Endothelial cell of umbilical vein (primary cell): ENCODE results near the gene COL8A1. TPM values are rescaled to one million over a fixed set of nuclear protein-coding genes. Genes with fewer than 3 reads are reported as not detected.

Experiments used
- BruUV-seq: library from RNA; stranded (reverse); fragments of 400-500 nt; replicated peaks from 2 replicates; lab custom pipeline; 2021; lab: Mats Ljungman, UMichigan
- CTCF ChIA-PET: fragments of 300-600, 350-600 bp; sonication (Branson Sonifier 250); formaldehyde crosslinking; loops from one replicate; lab custom pipeline; 2021; ENCODE audit warnings: antibody characterized with exemption, inconsistent platforms; lab: Charles Lee
- POLR2A ChIA-PET: fragments of 300-600, 350-600 bp; sonication (Branson Sonifier 250); formaldehyde crosslinking; loops from one replicate; lab custom pipeline; 2021; ENCODE audit warnings: antibody characterized with exemption, inconsistent platforms; lab: Charles Lee
- DNase-seq: peaks from one replicate; pipeline ENCODE4 v3.0.0-alpha.2; 2011; ENCODE audit warnings: low read depth, low spot score
- FAIRE-seq: peaks from 2 replicates; lab custom pipeline; 2011; peaks lifted over from hg19 to GRCh38; lab: Jason Lieb, UNC
- H2AFZ ChIP-seq: 2 replicates; pipeline ENCODE4 v1.6.0; 2012; ENCODE audit warnings: low read depth, low read length, control low read depth, inconsistent platforms
- H3K27ac ChIP-seq: 2 replicates; pipeline ENCODE4 v1.5.1; 2011; ENCODE audit warnings: low read depth, mild to moderate bottlenecking, control low read depth, low read length, moderate library complexity; ENCODE audit not compliant: insufficient read depth
- H3K27me3 ChIP-seq, 2 experiments: 2 replicates each; pipeline versions ENCODE4 v1.6.0 to v1.6.1; 2011; ENCODE audit warnings: low read length in 2 of 2, mixed read lengths in 1 of 2; ENCODE audit not compliant: control insufficient read depth in 2 of 2, insufficient read depth in 2 of 2
- H3K36me3 ChIP-seq, 2 experiments: 2 replicates in 1 of 2; 3 replicates in 1 of 2; pipeline ENCODE4 v1.5.1; 2011; ENCODE audit warnings: low read length in 2 of 2, mild to moderate bottlenecking in 1 of 2, moderate library complexity in 1 of 2; ENCODE audit not compliant: control insufficient read depth in 2 of 2, insufficient read depth in 2 of 2; ENCODE audit errors: extremely low read depth in 1 of 2
- H3K4me1 ChIP-seq: 3 replicates; pipeline ENCODE4 v1.5.1; 2011; ENCODE audit warnings: mild to moderate bottlenecking, low read length; ENCODE audit not compliant: control insufficient read depth, insufficient read depth; ENCODE audit errors: extremely low read depth
- H3K4me2 ChIP-seq: 2 replicates; pipeline ENCODE4 v1.6.1; 2011; ENCODE audit warnings: low read length, control low read depth, mixed read lengths; ENCODE audit not compliant: insufficient read depth
- H3K4me3 ChIP-seq, 3 experiments: fragments of 200-600 bp in 1 of 3; sonication (generic), shearing (Covaris generic) in 1 of 3; replicated peaks in 1 of 3; 2 replicates each; pipeline ENCODE4 v1.5.1; 2011 to 2016; ENCODE audit warnings: control low read depth in 3 of 3, low read length in 3 of 3, mild to moderate bottlenecking in 2 of 3, inconsistent platforms in 1 of 3, low read depth in 1 of 3, moderate library complexity in 1 of 3; ENCODE audit not compliant: insufficient read depth in 1 of 3
- H3K79me2 ChIP-seq: 2 replicates; pipeline ENCODE4 v1.6.0; 2012; ENCODE audit warnings: low read length, inconsistent platforms; ENCODE audit not compliant: control insufficient read depth, insufficient read depth
- H3K9ac ChIP-seq: replicated peaks from 2 replicates; pipeline ENCODE3; 2011; ENCODE audit warnings: low read length, control low read depth; ENCODE audit not compliant: insufficient read depth; ENCODE audit errors: extremely low read depth
- H3K9me1 ChIP-seq: replicated peaks from 3 replicates; pipeline ENCODE4 v1.6.0; 2011; ENCODE audit warnings: mild to moderate bottlenecking, low read length; ENCODE audit not compliant: control insufficient read depth, insufficient read depth; ENCODE audit errors: extremely low read depth
- H3K9me3 ChIP-seq: replicated peaks from 2 replicates; pipeline ENCODE4 v1.5.1; 2012; ENCODE audit warnings: low read length, inconsistent platforms; ENCODE audit not compliant: control insufficient read depth, insufficient read depth
- H4K20me1 ChIP-seq: replicated peaks from 2 replicates; pipeline ENCODE3; 2011; ENCODE audit warnings: mild to moderate bottlenecking, low read length; ENCODE audit not compliant: control insufficient read depth, insufficient read depth; ENCODE audit errors: extremely low read depth
- EZH2 ChIP-seq: IDR thresholded peaks from 2 replicates; pipeline ENCODE4 v1.6.1; 2012; ENCODE audit warnings: borderline replicate concordance, low read depth, mild to moderate bottlenecking, moderate library complexity, low read length, inconsistent platforms; ENCODE audit not compliant: severe bottlenecking
- FOS ChIP-seq: IDR thresholded peaks from 2 replicates; pipeline ENCODE4 v1.6.1; 2011; ENCODE audit warnings: mild to moderate bottlenecking, low read length, moderate library complexity, borderline replicate concordance; ENCODE audit not compliant: insufficient read depth
- GATA2 ChIP-seq: IDR thresholded peaks from 2 replicates; pipeline ENCODE4 v1.7.0; 2011; ENCODE audit warnings: low read depth, mild to moderate bottlenecking, moderate library complexity, mixed read lengths, low read length; ENCODE audit not compliant: insufficient read length, insufficient read depth
- JUN ChIP-seq: IDR thresholded peaks from 2 replicates; pipeline ENCODE4 v1.6.1; 2011; ENCODE audit warnings: borderline replicate concordance, low read depth; ENCODE audit not compliant: insufficient read length, insufficient read depth
- MAX ChIP-seq: IDR thresholded peaks from 2 replicates; pipeline ENCODE4 v1.6.1; 2011; ENCODE audit not compliant: insufficient read depth, insufficient read length
- MYC ChIP-seq: IDR thresholded peaks from one replicate; pipeline ENCODE4 v1.6.1; 2011; ENCODE audit warnings: mild to moderate bottlenecking, low read depth, low read length
- POLR2A ChIP-seq: IDR thresholded peaks from 2 replicates; pipeline ENCODE4 v1.6.1; 2012; ENCODE audit warnings: low read depth, mild to moderate bottlenecking, control low read depth, low read length
- POLR2AphosphoS5 ChIP-seq: IDR thresholded peaks from 2 replicates; pipeline ENCODE4 v1.6.1; 2012; ENCODE audit warnings: low read depth, mild to moderate bottlenecking, control low read depth, low read length, moderate library complexity; ENCODE audit not compliant: insufficient read depth
- dilution Hi-C: fragments of 300-500 bp; cut with MboI; formaldehyde crosslinking; loops from one replicate; pipeline ENCODE4 v1.15.0; 2019; ENCODE audit warnings: low sequenced_read_pairs; ENCODE audit not compliant: extremely low pct_ligation_motif_present
- intact Hi-C: fragments of 100-400 bp; cut with micrococcal nuclease; formaldehyde crosslinking; loops from one replicate; pipeline ENCODE4 v1.10.0; 2022
- polyA plus RNA-seq, 4 experiments: library from polyadenylated mRNA; depleted of rRNA in 3 of 4; stranded (reverse) in 3 of 4; unstranded in 1 of 4; fragments of >200 nt; gene quantifications; 2 replicates each; pipeline versions ENCODE4 v1.2.1 to v1.2.3, GENCODE V29; 2011 to 2012; ENCODE audit warnings: missing spikeins in 1 of 4
- total RNA-seq: library from RNA; stranded (reverse); gene quantifications from 2 replicates; pipeline ENCODE4 v1.2.3, GENCODE V29; 2021
- TF ChIP-seq, protein P1 (sequence below), 2 donors: IDR thresholded peaks; 1 replicate in 1 of 2; 2 replicates in 1 of 2; pipeline ENCODE4 v1.5.1; 2011; ENCODE audit warnings: low read length in 2 of 2, mild to moderate bottlenecking in 2 of 2, moderate library complexity in 2 of 2, control low read depth in 1 of 2, inconsistent platforms in 1 of 2, low read depth in 1 of 2; ENCODE audit not compliant: insufficient read depth in 1 of 2; ENCODE audit errors: extremely low read depth in 1 of 2

Gene COL8A1
- total and polyA plus RNA-seq, 2 donors (not counting 3 experiments of a cell fraction or from before 2014, with no cell fraction given) = 358 to 634 TPM

DNA sequence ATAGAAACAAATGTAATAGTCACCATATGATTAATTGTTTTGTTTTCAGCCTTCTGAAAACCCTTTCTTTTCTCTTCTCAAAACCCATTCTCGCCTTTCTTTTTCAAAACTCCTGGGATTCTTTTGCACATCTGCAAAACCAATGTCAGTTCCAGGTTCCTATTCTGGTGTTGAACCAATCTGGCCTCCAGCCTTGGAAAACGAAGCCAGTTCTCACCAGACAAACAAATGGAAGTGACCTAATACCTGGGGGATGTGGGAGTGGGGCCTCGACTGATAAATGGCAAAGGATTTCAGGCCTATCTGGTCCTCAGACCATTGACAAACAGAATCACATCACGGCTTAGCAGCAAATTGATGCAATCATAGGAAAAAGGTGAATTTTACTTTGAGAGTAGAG lies 73.0 kb downstream of the COL8A1 start:
- FAIRE-seq (no peak), DNase-seq (no peak)
- Histone ChIP-seq H3K4me2 (no peak overlapping the region), H3K9ac (no peak overlapping the region), H4K20me1 (no peaks in the 10 kb centered on the region), H3K9me3 (no peaks in the 10 kb centered on the region), H3K27me3 (no peaks in the 10 kb centered on the region), H3K27ac (no peak overlapping the region), H2AFZ (no peak overlapping the region), H3K79me2 (no peaks in the 10 kb centered on the region), H3K36me3 (peaks cover 10 to 13% of the 10 kb centered on the region in 2 experiments), H3K4me1 (peaks cover 35% of the 10 kb centered on the region), H3K4me3 (no peak overlapping the region), H3K9me1 (no peaks in the 10 kb centered on the region)
- TF ChIP-seq, protein P1, sequence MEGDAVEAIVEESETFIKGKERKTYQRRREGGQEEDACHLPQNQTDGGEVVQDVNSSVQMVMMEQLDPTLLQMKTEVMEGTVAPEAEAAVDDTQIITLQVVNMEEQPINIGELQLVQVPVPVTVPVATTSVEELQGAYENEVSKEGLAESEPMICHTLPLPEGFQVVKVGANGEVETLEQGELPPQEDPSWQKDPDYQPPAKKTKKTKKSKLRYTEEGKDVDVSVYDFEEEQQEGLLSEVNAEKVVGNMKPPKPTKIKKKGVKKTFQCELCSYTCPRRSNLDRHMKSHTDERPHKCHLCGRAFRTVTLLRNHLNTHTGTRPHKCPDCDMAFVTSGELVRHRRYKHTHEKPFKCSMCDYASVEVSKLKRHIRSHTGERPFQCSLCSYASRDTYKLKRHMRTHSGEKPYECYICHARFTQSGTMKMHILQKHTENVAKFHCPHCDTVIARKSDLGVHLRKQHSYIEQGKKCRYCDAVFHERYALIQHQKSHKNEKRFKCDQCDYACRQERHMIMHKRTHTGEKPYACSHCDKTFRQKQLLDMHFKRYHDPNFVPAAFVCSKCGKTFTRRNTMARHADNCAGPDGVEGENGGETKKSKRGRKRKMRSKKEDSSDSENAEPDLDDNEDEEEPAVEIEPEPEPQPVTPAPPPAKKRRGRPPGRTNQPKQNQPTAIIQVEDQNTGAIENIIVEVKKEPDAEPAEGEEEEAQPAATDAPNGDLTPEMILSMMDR (IDR thresholded peaks at IDR 0.05; ENCODE audit: extremely low read depth in 1 of 2, insufficient read depth in 1 of 2, low read depth in 1 of 2, low read length in 2 of 2) = no peak
- TF ChIP-seq GATA2 (no peak), MYC (no peak), JUN (no peak), POLR2AphosphoS5 (no peak), EZH2 (no peak), MAX (no peak), FOS (no peak), POLR2A (no peak)
- ChIA-PET POLR2A (no interaction called here), CTCF (no interaction called here)
- intact Hi-C loops (no loop called here), dilution Hi-C loops (no loop called here)
- BruUV-seq = no TSS peak
